Activated CD8-positive, alpha-beta T cell treated with anti-CD3 and anti-CD28 coated beads for 36 hours (primary cell): ENCODE data around the gene EXOC3L4. TPM values are rescaled to one million over a fixed set of nuclear protein-coding genes. Genes with fewer than 3 reads are reported as not detected.

Experiments
- ATAC-seq: fragments of 200-7000 bp; cut with Tn5 transposase; one replicate; pipeline ENCODE4 v1.10.0; 2021; ENCODE audit warnings: mild to moderate bottlenecking, moderate library complexity
- CTCF ChIA-PET: fragments of 350-600 bp; sonication (Branson Sonifier 250); formaldehyde crosslinking; loops from one replicate; lab custom pipeline; 2021; ENCODE audit warnings: antibody characterized with exemption; lab: Charles Lee
- POLR2A ChIA-PET: fragments of 350-600 bp; sonication (Branson Sonifier 250); formaldehyde crosslinking; loops from one replicate; lab custom pipeline; 2021; ENCODE audit warnings: antibody characterized with exemption; lab: Charles Lee
- DNase-seq: peaks from one replicate; pipeline ENCODE4 v3.0.0-alpha.2; 2020
- H3K27ac Mint-ChIP-seq: one replicate; pipeline ENCODE4 v1.8.0; 2021; ENCODE audit warnings: mild to moderate bottlenecking, mixed read lengths
- H3K27me3 Mint-ChIP-seq: one replicate; pipeline ENCODE4 v1.8.0; 2021; ENCODE audit warnings: mixed read lengths
- H3K36me3 Mint-ChIP-seq: one replicate; pipeline ENCODE4 v1.8.0; 2021; ENCODE audit warnings: low read depth, mixed read lengths
- H3K4me1 Mint-ChIP-seq: one replicate; pipeline ENCODE4 v1.8.0; 2021; ENCODE audit warnings: low read depth, mixed read lengths
- H3K4me3 Mint-ChIP-seq: one replicate; pipeline ENCODE4 v1.8.0; 2021; ENCODE audit warnings: mild to moderate bottlenecking, moderate library complexity, mixed read lengths
- H3K9me3 Mint-ChIP-seq: one replicate; pipeline ENCODE4 v1.8.0; 2021; ENCODE audit warnings: mixed read lengths
- intact Hi-C: fragments of 100-400 bp; cut with micrococcal nuclease; formaldehyde crosslinking; loops from one replicate; pipeline ENCODE4 v1.10.0; 2022
- total RNA-seq, 2 experiments: library from RNA; stranded (reverse); gene quantifications; one replicate each; pipeline ENCODE4 v1.2.3, GENCODE V29; 2021
- TF ChIP-seq, protein P1 (sequence below): fragments of 200-600 bp; IDR thresholded peaks from one replicate; pipeline ENCODE4 v1.8.0; 2022; ENCODE audit warnings: antibody characterized with exemption, mild to moderate bottlenecking

EXOC3L4 gene
- total RNA-seq, 2 experiments from 2014 or later, result not detected

DNA sequence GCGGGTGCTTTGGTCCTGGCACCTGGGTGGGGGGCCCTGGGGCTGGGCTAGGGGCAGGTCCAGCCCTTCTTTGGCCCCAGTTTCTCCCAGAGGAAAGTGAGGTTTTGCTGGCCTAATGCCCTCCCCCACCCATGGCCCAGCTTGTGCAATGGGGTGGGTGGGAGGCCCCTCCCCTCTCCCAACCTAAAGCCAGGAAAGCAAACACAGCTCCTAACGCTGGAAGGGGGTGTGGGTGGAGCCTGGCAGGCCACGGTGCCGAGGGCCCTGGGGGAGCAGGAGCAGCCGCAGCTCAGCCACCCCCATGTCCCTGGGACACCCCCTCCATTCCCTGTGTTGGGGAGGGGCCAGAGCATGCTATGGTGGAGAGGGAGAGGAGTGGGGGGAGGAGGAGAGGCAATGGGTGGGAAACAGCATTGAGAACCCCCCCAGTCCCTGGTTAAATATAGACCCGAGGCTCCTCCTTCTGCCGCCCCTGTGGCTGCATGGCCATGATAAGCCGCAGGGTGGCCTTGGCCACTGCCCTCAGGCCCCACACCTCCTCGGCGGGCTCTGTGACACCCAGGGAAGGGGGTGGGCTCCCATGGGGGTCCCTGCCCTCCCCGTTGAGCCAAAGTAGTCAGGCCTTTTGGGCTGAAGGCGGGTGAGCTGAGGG is 4.7 kb downstream of the EXOC3L4 start:
- intact Hi-C loops, result loop anchor here (10.0 kb wide), 1 partner anchor 404 kb away; no protein-coding TSS in a partner anchor
- CTCF ChIA-PET, result interaction anchor here (1.9 kb wide), 1 partner anchor 20 kb away, joined by 4 read pairs; no protein-coding TSS in a partner anchor
- POLR2A ChIA-PET, result no interaction called here

DNA sequence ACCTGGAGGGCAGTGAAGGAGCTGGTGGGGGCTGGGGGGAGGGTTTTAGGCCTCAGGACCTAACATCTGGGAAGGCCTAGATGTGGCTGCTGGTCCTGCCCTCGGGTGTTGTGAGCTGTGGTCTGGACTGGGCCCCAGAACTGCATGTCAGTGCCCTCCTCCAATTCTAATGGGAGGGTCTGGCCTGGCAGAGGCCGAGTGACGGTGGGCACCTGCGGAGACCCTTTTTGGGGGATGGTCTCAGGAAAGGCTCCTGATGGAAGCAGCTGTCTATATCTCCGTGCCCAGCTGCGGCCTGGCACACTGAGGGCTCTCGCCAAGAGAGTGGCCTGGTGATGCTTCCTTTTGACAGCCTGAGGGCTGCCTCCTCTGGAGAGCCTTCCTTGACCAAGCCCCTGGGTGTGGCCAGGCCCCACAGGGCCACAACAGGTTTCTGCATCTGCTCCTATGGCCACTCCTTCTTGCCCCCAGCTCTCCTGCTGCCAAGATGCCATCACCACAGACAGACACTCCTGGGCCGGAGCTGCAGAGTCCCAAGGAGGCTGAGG is 5.3 kb downstream of the EXOC3L4 start:
- CTCF ChIA-PET, result interaction anchor here (1.5 kb wide), 1 partner anchor 192 kb away, joined by 5 read pairs; no protein-coding TSS in a partner anchor
- Mint-ChIP-seq H3K36me3 (no peaks in the 10 kb centered on the region), H3K9me3 (no peaks in the 10 kb centered on the region), H3K27ac (no peak overlapping the region), H3K4me1 (peaks cover under 1% of the 10 kb centered on the region), H3K27me3 (peaks cover 16% of the 10 kb centered on the region), H3K4me3 (no peak overlapping the region)
- ATAC-seq, result no peak
- POLR2A ChIA-PET, result no interaction called here
- DNase-seq, result no peak
- TF ChIP-seq, protein P1, sequence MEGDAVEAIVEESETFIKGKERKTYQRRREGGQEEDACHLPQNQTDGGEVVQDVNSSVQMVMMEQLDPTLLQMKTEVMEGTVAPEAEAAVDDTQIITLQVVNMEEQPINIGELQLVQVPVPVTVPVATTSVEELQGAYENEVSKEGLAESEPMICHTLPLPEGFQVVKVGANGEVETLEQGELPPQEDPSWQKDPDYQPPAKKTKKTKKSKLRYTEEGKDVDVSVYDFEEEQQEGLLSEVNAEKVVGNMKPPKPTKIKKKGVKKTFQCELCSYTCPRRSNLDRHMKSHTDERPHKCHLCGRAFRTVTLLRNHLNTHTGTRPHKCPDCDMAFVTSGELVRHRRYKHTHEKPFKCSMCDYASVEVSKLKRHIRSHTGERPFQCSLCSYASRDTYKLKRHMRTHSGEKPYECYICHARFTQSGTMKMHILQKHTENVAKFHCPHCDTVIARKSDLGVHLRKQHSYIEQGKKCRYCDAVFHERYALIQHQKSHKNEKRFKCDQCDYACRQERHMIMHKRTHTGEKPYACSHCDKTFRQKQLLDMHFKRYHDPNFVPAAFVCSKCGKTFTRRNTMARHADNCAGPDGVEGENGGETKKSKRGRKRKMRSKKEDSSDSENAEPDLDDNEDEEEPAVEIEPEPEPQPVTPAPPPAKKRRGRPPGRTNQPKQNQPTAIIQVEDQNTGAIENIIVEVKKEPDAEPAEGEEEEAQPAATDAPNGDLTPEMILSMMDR, result no peak
- intact Hi-C loops, result loop anchor here (10.0 kb wide), 2 partner anchors 195 to 405 kb away; no protein-coding TSS in a partner anchor

More for the DNA sequence above, 4.7 kb downstream of the EXOC3L4 start:
- TF ChIP-seq, protein P1, result no peak
- no peak for ATAC-seq
- Mint-ChIP-seq H3K4me1 (no peaks in the 10 kb centered on the region), H3K4me3 (no peak overlapping the region), H3K9me3 (no peaks in the 10 kb centered on the region), H3K27me3 (peaks cover 14% of the 10 kb centered on the region), H3K36me3 (no peaks in the 10 kb centered on the region), H3K27ac (no peak overlapping the region)
- DNase-seq, result no peak

DNA sequence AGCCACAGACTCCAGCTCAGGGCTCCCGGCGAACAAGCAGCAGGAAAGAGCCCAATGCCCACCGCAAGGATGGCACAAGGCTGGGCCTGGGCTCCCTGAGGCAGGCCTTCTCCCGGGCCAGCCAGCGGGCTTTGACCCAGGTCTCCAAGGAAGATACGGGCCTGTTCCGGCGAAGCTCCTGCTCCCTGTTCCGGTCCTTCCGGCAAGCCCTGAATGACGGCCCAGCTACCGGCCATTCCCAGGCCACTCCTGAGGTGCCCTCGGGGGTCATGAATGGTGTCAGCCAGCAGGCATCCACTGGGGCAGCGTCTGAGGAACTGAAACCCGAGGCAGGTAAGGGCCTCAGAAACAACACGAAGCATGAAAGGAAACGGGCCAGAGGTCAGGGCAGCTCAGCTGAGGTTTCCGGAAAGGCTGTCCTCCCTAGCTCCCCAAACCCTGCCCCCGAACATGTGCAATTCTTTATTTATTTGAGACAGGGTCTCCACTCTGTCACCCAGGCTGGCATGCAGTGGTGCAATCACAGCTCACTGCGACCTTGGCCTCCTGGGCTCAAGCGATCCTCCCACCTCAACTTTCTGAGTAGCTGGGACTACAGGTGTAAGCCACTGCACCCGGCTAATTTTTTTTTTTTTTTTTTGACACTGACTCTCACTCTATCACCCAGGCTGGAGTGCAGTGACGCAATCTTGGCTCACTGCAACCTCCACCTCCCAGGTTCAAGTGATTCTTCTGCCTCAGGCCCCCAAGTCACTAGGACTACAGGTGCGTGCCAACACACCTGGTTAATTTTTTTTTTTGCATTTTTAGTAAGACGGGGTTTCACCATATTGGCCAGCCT is 6.0 kb downstream of the EXOC3L4 start:
- Mint-ChIP-seq H3K4me3 (no peak overlapping the region), H3K27ac (no peak overlapping the region), H3K36me3 (no peaks in the 10 kb centered on the region), H3K9me3 (no peaks in the 10 kb centered on the region), H3K27me3 (peaks cover 21% of the 10 kb centered on the region), H3K4me1 (peaks cover 4% of the 10 kb centered on the region)
- DNase-seq, result no peak
- TF ChIP-seq, protein P1, result no peak
- ATAC-seq, result no peak
- intact Hi-C loops, result loop anchor here (10.0 kb wide), 1 partner anchor 194 kb away; no protein-coding TSS in a partner anchor
- ChIA-PET CTCF (interaction anchor here (1.5 kb wide), 1 partner anchor 192 kb away, joined by 5 read pairs; no protein-coding TSS in a partner anchor), POLR2A (no interaction called here)

DNA sequence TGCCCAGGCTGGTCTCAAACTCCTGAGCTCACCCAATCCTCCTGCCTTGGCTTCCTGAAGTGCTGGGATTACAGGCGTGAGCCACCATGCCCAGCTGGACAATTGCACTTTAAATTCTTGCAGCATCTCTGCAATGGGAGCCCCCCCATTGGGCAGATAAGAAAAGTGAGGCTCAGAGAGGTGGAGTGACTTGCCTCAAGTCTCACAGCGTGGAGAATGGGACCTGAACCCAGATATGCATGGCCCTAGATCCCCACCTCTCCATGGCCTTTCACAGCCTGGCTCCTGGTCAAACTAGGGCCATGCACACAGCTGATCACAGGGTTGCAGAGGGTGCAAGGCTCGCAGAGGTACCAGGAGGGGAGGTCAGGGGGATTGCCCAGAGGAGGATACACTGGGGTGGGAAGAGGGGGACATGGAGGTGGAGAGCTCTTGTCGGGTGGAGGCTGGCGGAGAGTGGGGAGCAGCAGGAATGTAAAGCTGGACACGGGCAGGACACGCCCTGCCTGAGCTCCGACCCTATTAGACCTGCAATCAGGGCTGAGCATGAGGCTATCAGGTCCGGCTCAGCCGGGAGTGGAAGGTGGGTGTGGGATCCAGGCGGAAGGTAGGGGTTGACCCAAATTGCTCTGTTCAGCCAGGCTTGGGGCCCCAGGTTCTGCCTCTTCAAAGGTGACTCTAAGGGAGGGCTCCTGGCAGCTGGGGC is 6.9 kb downstream of the EXOC3L4 start:
- no peaks in the 10 kb centered on the region for H3K9me3 Mint-ChIP-seq
- ATAC-seq (no peak), DNase-seq (no peak)
- H3K36me3 Mint-ChIP-seq, result no peaks in the 10 kb centered on the region
- intact Hi-C loops, result loop anchor here (10.0 kb wide), 1 partner anchor 193 kb away; no protein-coding TSS in a partner anchor
- POLR2A ChIA-PET, result no interaction called here
- TF ChIP-seq, protein P1, result no peak
- peaks cover 4% of the 10 kb centered on the region for H3K4me1 Mint-ChIP-seq
- H3K4me3 Mint-ChIP-seq, result no peak overlapping the region
- H3K27ac Mint-ChIP-seq, result no peak overlapping the region
- CTCF ChIA-PET, result interaction anchor here (1.4 to 1.8 kb wide), 3 partner anchors 39 to 191 kb away, joined by 3 to 5 read pairs (median 4); no protein-coding TSS in a partner anchor
- H3K27me3 Mint-ChIP-seq, result peaks cover 23% of the 10 kb centered on the region
